RWPE2 (cell line): ENCODE measurements around the gene UBE3B.
A peak's percentile ranks its signal among the peaks of the same experiment; 100 is the strongest.

Source experiments
- ATAC-seq: fragments of 200-7000 bp; cut with Tn5 transposase; 3 replicates; pipeline ENCODE4 v1.9.1; 2021; ENCODE audit warnings: low read depth
- DNase-seq: peaks from one replicate; pipeline ENCODE4 v3.0.0-alpha.2; 2020; ENCODE audit warnings: low spot score
- H3K27ac ChIP-seq: fragments of 450-650 bp; 2 replicates; pipeline ENCODE4 v1.5.1; 2017; ENCODE audit warnings: mild to moderate bottlenecking; ENCODE audit not compliant: poor library complexity, severe bottlenecking
- H3K27me3 ChIP-seq: fragments of 250-450 bp; sonication (Bioruptor Pico); 2 replicates; pipeline ENCODE4 v1.5.1; 2021; ENCODE audit warnings: mild to moderate bottlenecking, moderate library complexity; ENCODE audit not compliant: insufficient read depth, poor library complexity, severe bottlenecking
- H3K36me3 ChIP-seq: fragments of 250-450 bp; sonication (Bioruptor Pico); 2 replicates; pipeline ENCODE4 v1.5.1; 2020; ENCODE audit warnings: low read depth, mild to moderate bottlenecking, moderate library complexity
- H3K4me1 ChIP-seq: fragments of 250-450 bp; sonication (Bioruptor Pico); 2 replicates; pipeline ENCODE4 v1.5.1; 2021; ENCODE audit warnings: mild to moderate bottlenecking, moderate library complexity; ENCODE audit not compliant: insufficient read depth, poor library complexity, severe bottlenecking
- H3K4me3 ChIP-seq: fragments of 250-450 bp; sonication (Bioruptor Pico); 2 replicates; pipeline ENCODE4 v1.5.1; 2021; ENCODE audit warnings: mild to moderate bottlenecking, moderate library complexity; ENCODE audit not compliant: severe bottlenecking
- H3K9me3 ChIP-seq: fragments of 250-450 bp; sonication (Bioruptor Pico); 2 replicates; pipeline ENCODE4 v1.5.1; 2021; ENCODE audit warnings: mild to moderate bottlenecking, moderate library complexity; ENCODE audit not compliant: severe bottlenecking
- TF ChIP-seq, protein P1 (sequence below): fragments of 450-650 bp; IDR thresholded peaks from one replicate; pipeline ENCODE4 v1.5.1; 2017; ENCODE audit warnings: mild to moderate bottlenecking, moderate library complexity; ENCODE audit not compliant: poor library complexity, severe bottlenecking

The UBE3B gene

DNA sequence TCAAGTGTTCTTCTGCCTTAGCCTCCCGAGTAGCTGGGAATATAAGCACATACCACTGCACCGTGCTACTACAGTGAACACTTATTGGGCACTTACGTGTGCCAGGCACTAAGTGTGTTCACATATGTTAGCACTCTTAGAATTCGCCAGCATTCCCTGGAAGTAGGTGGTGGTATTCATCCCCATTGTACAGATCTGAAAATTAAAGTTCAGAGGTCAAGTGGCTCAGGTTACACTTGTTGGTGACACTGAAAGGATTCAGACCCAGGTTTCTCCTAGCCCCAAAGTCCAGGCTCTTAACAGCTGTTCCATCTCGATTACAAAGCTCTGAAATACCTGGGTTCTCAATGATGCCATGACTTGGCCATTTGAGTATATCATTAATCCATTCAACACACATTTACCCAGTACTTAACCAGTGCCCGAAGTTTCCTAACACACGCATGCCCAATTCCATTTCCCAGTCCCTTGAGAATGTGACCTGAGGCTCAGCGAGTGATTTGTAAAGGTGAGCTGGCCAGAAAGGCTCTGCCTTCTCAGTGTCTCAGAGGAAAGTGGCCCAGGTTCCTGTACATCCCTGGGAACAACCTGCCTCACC, 101.0 kb downstream of the UBE3B start:
- H3K27me3 ChIP-seq, result no peaks in the 10 kb centered on the region
- H3K4me3 ChIP-seq, result no peak overlapping the region
- H3K27ac ChIP-seq, result no peak overlapping the region
- ATAC-seq, result no peak
- H3K4me1 ChIP-seq, result peaks cover 17% of the 10 kb centered on the region
- TF ChIP-seq, protein P1, sequence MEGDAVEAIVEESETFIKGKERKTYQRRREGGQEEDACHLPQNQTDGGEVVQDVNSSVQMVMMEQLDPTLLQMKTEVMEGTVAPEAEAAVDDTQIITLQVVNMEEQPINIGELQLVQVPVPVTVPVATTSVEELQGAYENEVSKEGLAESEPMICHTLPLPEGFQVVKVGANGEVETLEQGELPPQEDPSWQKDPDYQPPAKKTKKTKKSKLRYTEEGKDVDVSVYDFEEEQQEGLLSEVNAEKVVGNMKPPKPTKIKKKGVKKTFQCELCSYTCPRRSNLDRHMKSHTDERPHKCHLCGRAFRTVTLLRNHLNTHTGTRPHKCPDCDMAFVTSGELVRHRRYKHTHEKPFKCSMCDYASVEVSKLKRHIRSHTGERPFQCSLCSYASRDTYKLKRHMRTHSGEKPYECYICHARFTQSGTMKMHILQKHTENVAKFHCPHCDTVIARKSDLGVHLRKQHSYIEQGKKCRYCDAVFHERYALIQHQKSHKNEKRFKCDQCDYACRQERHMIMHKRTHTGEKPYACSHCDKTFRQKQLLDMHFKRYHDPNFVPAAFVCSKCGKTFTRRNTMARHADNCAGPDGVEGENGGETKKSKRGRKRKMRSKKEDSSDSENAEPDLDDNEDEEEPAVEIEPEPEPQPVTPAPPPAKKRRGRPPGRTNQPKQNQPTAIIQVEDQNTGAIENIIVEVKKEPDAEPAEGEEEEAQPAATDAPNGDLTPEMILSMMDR, result no peak
- H3K9me3 ChIP-seq, result no peaks in the 10 kb centered on the region
- no peak for DNase-seq
- H3K36me3 ChIP-seq, result peaks cover 80% of the 10 kb centered on the region

DNA sequence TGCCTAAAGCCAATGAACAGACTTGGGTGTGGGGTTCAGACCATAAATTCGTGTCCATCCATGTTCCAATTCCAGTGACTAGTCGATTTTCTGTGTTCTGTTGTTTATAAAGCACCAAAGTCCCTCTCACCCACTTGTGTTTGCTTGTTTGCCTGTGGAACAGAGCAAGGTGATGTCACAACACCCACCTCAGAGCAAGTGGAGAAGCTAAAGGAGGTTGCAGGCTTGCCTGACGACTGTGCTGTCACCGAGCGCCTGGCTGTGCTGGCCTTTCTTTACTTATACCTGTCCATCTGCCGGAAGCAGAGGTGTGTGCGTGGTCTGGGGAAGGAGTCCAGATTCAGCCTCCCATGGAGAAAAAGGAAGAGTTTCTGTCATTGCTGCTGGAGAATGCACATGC, 102.2 kb downstream of the UBE3B start:
- H3K36me3 ChIP-seq, result peaks cover 88% of the 10 kb centered on the region
- no peaks in the 10 kb centered on the region for H3K27me3 ChIP-seq
- no peak for ATAC-seq

GRCh38 chr12:109580272-109580671, 102.8 kb downstream of the UBE3B start:
- DNase-seq (no peak), ATAC-seq (no peak)
- Histone ChIP-seq H3K27me3 (no peaks in the 10 kb centered on the region), H3K27ac (no peak overlapping the region), H3K9me3 (no peaks in the 10 kb centered on the region), H3K4me1 (peaks cover 10% of the 10 kb centered on the region), H3K4me3 (no peak overlapping the region), H3K36me3 (peaks cover 88% of the 10 kb centered on the region)
- TF ChIP-seq, protein P1, result no peak

More for the DNA sequence above, 102.2 kb downstream of the UBE3B start:
- no peak for DNase-seq
- H3K4me1 ChIP-seq, result peaks cover 13% of the 10 kb centered on the region
- H3K27ac ChIP-seq, result no peak overlapping the region
- no peaks in the 10 kb centered on the region for H3K9me3 ChIP-seq
- H3K4me3 ChIP-seq, result no peak overlapping the region
- TF ChIP-seq, protein P1, result no peak

DNA sequence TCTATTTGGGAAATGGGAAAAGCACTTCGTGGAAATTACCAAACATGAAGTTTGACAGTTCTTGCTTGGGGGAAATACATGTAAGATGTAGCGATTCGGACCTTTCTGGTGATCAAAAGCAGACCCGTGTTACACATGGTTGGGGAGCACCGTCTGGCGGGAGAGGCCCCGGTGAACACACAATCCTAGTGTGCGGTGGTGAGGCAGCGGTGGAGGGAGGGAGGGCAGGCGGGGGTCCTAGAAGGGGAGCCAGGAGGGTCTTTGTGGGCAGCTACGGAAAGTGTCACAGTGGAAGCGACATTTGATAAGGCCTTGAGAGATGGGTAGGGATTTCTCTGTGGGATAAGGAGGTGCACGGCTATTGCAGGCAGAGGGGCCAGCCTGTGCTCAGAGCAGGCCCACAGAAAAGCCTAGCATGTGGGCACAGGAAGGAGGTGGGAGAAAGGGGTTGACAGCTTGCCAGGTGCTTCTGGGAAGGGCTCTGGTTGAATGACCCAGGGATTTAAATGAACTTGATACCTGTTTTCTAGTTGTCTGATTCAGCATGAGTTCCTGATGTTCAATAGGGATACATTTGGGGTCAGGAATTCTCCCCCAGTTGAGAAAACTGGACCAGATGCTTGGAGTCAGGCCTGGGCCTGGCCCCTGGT, 103.4 kb downstream of the UBE3B start:
- ATAC-seq (no peak), DNase-seq (no peak)
- no peaks in the 10 kb centered on the region for H3K27me3 ChIP-seq
- no peaks in the 10 kb centered on the region for H3K9me3 ChIP-seq
- TF ChIP-seq, protein P1, result no peak
- peaks cover 10% of the 10 kb centered on the region for H3K4me1 ChIP-seq
- H3K36me3 ChIP-seq, result peaks cover 83% of the 10 kb centered on the region
- H3K4me3 ChIP-seq, result no peak overlapping the region
- H3K27ac ChIP-seq, result peak overlapping the region; percentile 70

GRCh38 chr12:109581334-109581691, 103.9 kb downstream of the UBE3B start:
- Histone ChIP-seq H3K4me3 (no peak overlapping the region), H3K27me3 (no peaks in the 10 kb centered on the region), H3K9me3 (no peaks in the 10 kb centered on the region), H3K36me3 (peaks cover 83% of the 10 kb centered on the region), H3K27ac (peak overlapping the region; percentile 70), H3K4me1 (peaks cover 10% of the 10 kb centered on the region)
- ATAC-seq (no peak), DNase-seq (no peak)
- TF ChIP-seq, protein P1, result no peak
